GM21576 (cell line): ENCODE measurements around the gene NOP14.
"Not testable (repeated sequence)": the region's sequence is repeated elsewhere in the genome, so short reads cannot be mapped to it uniquely, and the experiment has no call there.

ENCODE experiments used
- ATAC-seq: cut with Tn5 transposase; IDR thresholded peaks from one replicate; pipeline ENCODE4 v1.9.1; 2021; ENCODE audit warnings: mild to moderate bottlenecking, moderate library complexity; ENCODE audit not compliant: unreplicated experiment

NOP14 gene

GRCh38 chr4:2918300-2918699 lies 44.9 kb downstream of the NOP14 start:
- ATAC-seq = not testable (repeated sequence)

- ATAC-seq = not testable (repeated sequence)
Measured at GRCh38 chr4:2916696-2917095, 46.5 kb downstream of the NOP14 start.

GRCh38 chr4:2915789-2916188 lies 47.4 kb downstream of the NOP14 start:
- no peak for ATAC-seq

- no peak for ATAC-seq
Measured at GRCh38 chr4:2914256-2915126, 48.7 kb downstream of the NOP14 start.

GRCh38 chr4:2913168-2913567 lies 50.0 kb downstream of the NOP14 start:
- ATAC-seq = no peak

GRCh38 chr4:2911868-2912267 lies 51.3 kb downstream of the NOP14 start:
- no peak for ATAC-seq

- no peak for ATAC-seq
Measured at GRCh38 chr4:2910409-2910808, 52.8 kb downstream of the NOP14 start.

- ATAC-seq = no peak
Measured at GRCh38 chr4:2909583-2909982, 53.6 kb downstream of the NOP14 start.

- no peak for ATAC-seq
Measured at GRCh38 chr4:2908686-2909085, 54.5 kb downstream of the NOP14 start.

GRCh38 chr4:2907706-2908293 lies 55.4 kb downstream of the NOP14 start:
- ATAC-seq = no peak

GRCh38 chr4:2907226-2907625 lies 56.0 kb downstream of the NOP14 start:
- ATAC-seq = no peak

GRCh38 chr4:2906218-2906617 lies 57.0 kb downstream of the NOP14 start:
- ATAC-seq = no peak

- ATAC-seq = no peak
Measured at GRCh38 chr4:2905544-2905943, 57.7 kb downstream of the NOP14 start.

GRCh38 chr4:2902126-2902525 lies 61.1 kb downstream of the NOP14 start:
- ATAC-seq = no peak

GRCh38 chr4:2901186-2901585 lies 62.0 kb downstream of the NOP14 start:
- ATAC-seq = no peak

GRCh38 chr4:2900741-2901140 lies 62.5 kb downstream of the NOP14 start:
- no peak for ATAC-seq

- no peak for ATAC-seq
Measured at GRCh38 chr4:2898001-2898400, 65.2 kb downstream of the NOP14 start.

- ATAC-seq = no peak
Measured at GRCh38 chr4:2893772-2894171, 69.4 kb downstream of the NOP14 start.

- no peak for ATAC-seq
Measured at GRCh38 chr4:2891294-2891693, 71.9 kb downstream of the NOP14 start.

- no peak for ATAC-seq
Measured at GRCh38 chr4:2888886-2889285, 74.3 kb downstream of the NOP14 start.
